Measurements from ENCODE around the gene MLX.
A peak's percentile ranks its signal among the peaks of the same experiment; 100 is the strongest.

The MLX gene

GRCh38 chr17:42520540-42520951, 46.4 kb upstream of the MLX start:
- TF ChIP-seq, protein P1, sequence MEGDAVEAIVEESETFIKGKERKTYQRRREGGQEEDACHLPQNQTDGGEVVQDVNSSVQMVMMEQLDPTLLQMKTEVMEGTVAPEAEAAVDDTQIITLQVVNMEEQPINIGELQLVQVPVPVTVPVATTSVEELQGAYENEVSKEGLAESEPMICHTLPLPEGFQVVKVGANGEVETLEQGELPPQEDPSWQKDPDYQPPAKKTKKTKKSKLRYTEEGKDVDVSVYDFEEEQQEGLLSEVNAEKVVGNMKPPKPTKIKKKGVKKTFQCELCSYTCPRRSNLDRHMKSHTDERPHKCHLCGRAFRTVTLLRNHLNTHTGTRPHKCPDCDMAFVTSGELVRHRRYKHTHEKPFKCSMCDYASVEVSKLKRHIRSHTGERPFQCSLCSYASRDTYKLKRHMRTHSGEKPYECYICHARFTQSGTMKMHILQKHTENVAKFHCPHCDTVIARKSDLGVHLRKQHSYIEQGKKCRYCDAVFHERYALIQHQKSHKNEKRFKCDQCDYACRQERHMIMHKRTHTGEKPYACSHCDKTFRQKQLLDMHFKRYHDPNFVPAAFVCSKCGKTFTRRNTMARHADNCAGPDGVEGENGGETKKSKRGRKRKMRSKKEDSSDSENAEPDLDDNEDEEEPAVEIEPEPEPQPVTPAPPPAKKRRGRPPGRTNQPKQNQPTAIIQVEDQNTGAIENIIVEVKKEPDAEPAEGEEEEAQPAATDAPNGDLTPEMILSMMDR (IDR thresholded peaks at IDR 0.05; ENCODE audit: low read depth, low read length), result peak; percentile 39
- in situ Hi-C loops (cut with HindIII; ENCODE audit: low sequenced_read_pairs), result no loop called here
- no peak overlapping the region for H3K4me3 ChIP-seq (ENCODE audit: low read depth, low read length)
- no peak for DNase-seq (ENCODE audit: low read depth, low spot score)

- no peak for DNase-seq (ENCODE audit: low read depth, low spot score)
- TF ChIP-seq, protein P1 (IDR thresholded peaks at IDR 0.05; ENCODE audit: low read depth, low read length), result no peak
- in situ Hi-C loops (cut with HindIII; ENCODE audit: low sequenced_read_pairs), result no loop called here
- no peak overlapping the region for H3K4me3 ChIP-seq (ENCODE audit: low read depth, low read length)
Measured at GRCh38 chr17:42521036-42521435, 45.9 kb upstream of the MLX start.

DNA sequence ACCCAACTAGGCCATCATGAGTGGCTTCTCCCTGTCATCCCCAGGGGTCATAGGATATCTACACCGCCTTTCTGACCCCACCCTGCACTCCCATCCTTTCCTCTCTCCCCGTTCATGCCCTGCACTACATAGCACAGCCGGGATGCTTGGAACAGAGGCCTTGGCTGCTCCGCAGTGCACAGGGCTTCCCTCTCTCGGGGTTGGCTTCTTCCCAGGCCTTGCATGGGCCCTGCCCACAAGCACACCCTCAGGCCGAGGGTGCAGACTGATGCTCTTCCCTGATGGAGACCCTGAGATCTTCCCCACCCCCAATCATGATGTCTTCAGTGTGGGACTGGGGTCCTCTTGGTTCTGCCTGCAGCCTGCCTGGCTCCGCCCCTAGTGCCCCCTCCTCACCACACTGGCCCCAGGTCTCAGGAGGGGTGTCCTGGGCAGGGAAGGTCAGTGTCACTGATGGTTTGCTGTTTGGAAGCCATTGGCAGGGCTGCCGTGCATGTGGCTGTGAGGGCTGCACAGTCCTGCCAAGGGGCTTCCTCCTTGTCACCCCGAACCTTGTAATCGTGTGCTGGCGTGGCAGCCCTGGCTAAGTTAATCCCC, 45.1 kb upstream of the MLX start:
- DNase-seq (ENCODE audit: low read depth, low spot score), result no peak
- in situ Hi-C loops (cut with HindIII; ENCODE audit: low sequenced_read_pairs), result no loop called here
- H3K4me3 ChIP-seq (ENCODE audit: low read depth, low read length), result no peak overlapping the region
- TF ChIP-seq, protein P1 (IDR thresholded peaks at IDR 0.05; ENCODE audit: low read depth, low read length), result no peak

DNA sequence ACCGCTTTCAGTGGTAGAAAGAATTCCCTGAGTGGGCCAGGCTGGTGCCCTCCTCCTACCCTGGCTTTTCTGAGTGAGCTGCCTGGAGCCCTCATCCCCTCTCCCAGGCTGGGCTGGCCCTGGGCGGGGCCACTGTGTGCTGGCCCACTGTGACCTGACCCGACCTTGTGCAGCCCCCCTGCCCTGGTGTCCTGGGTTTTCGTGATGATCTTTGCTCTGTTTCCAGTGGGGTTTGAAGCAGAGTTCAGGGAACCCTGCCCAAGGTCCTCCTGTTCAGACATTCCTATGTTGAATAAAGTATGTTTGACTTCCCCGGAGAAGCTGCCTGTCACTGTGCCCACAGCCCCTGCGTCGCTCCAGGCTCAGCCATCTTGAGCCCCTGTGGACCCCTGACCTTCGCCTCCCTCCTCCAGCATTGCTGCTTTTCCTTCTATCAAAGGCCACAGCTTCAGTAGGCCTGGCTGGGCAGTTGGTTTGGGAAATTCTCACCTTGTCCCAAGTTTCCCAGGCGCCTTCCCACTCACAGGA, 44.6 kb upstream of the MLX start:
- TF ChIP-seq, protein P1 (IDR thresholded peaks at IDR 0.05; ENCODE audit: low read depth, low read length), result no peak
- H3K4me3 ChIP-seq (ENCODE audit: low read depth, low read length), result no peak overlapping the region
- DNase-seq (ENCODE audit: low read depth, low spot score), result no peak
- in situ Hi-C loops (cut with HindIII; ENCODE audit: low sequenced_read_pairs), result no loop called here

GRCh38 chr17:42522798-42523278, 44.1 kb upstream of the MLX start:
- H3K4me3 ChIP-seq (ENCODE audit: low read depth, low read length), result no peak overlapping the region
- in situ Hi-C loops (cut with HindIII; ENCODE audit: low sequenced_read_pairs), result no loop called here
- no peak for DNase-seq (ENCODE audit: low read depth, low spot score)
- TF ChIP-seq, protein P1 (IDR thresholded peaks at IDR 0.05; ENCODE audit: low read depth, low read length), result no peak

- no peak overlapping the region for H3K4me3 ChIP-seq (ENCODE audit: low read depth, low read length)
- peak; percentile 32 for DNase-seq (ENCODE audit: low read depth, low spot score)
- TF ChIP-seq, protein P1 (IDR thresholded peaks at IDR 0.05; ENCODE audit: low read depth, low read length), result no peak
- in situ Hi-C loops (cut with HindIII; ENCODE audit: low sequenced_read_pairs), result no loop called here
Measured at GRCh38 chr17:42525221-42525620, 41.7 kb upstream of the MLX start.
